Measurements from ENCODE around the gene FAM168B. TPM values are rescaled to one million over a fixed set of nuclear protein-coding genes. Genes with fewer than 3 reads are reported as not detected.

FAM168B gene
- total RNA-seq, 1 donor from 2014 or later: 90.5 TPM

DNA sequence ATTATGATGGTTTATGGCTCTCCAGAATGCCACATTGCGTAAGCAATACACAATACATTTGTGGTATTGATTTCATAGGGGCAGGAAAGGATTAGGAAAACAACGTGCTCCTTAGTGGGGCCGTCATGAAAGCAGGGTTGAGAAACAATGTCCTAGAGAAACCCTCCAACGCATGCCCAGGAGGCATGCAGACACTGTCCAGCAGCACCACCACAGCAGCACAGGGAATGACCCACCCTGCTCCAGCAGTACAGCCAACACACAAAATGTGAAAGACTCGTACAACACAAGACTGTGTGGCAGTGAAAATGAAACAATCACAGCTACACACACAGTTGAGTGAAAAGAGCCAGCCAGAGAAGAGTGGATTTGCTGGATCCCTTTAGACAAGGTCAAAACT, 66.3 kb downstream of the FAM168B start:
- DNase-seq (ENCODE audit: low spot score): no peak

DNA sequence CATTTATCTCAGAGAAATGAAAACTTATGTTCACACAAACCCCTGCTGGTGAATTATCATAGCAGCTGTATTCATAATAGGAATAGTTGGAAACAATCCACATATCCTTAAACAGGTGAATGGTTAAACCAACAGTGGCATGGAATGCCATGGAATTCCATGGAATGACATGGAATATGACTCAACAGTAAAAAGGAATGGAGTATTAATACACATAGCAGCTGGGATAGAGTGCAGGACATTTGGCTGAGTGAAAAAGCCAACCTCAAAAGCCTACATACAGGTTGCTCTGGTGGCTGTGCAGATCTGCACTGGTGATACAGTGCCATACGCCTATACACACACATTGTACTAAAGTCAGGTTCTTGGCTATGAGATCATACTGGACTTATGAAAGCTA, 69.5 kb downstream of the FAM168B start:
- DNase-seq (ENCODE audit: low spot score): no peak

DNA sequence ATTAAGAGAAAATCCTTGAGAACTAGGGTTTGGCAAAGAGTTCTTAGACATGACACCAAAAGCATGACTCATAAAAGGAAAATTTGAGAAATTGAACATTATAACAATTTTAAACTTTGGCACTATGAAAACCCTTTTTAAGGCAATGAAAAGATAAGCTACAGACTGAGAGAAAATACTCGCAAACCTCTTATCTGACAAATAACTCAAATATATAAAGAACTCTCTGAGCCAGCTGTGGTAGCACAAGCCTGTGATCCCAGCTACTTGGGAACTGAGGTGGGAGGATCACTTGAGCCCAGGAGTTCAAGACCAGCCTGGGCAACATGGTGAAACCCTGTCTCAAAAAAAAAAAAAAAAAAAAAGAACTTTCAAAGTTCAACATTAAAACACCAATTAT, 70.5 kb downstream of the FAM168B start:
- DNase-seq (ENCODE audit: low spot score): no peak

DNA sequence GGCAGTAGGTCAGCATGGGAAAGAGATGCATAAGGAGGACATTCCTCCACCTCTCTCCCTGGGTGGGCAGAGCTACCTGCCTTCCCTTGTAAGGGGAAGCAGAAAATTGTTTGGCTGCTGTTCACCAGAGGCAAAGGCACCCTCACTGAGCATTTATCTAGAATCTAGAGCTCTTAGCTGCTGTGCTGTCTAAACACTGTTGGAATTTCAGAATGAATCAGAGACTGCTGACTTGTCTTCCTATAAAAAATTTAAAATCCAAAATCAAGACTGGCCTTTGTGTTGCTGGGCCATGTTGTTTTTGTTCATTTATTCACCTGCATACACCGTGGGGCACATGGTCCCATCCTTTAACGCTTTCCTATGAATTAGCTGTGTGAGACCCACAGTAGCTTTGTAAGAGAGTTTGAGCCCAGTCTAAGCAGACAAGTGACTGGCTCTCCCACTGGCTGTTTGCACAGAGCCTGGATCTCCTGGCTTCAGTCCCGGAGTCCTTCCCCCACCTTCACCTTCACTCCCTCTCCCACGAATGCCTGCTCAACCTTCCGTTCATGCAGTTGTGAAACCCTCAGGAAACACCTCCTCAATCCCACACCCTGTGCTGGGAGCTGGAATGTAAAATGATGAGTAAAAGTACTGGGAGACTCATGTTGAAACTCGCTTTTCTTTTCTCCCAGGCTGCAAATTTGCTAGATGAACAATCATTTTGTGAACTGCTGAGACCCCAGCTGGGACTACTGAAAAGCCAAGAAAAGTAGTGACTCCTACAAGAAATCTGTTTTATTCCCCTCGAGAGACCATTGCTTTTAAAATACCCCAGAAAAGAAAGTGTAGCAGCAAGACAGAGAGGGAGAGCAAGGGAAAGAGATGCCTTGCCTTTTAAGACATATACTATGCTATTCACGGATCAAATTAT, 76.2 kb downstream of the FAM168B start:
- DNase-seq (ENCODE audit: low spot score): no peak

DNA sequence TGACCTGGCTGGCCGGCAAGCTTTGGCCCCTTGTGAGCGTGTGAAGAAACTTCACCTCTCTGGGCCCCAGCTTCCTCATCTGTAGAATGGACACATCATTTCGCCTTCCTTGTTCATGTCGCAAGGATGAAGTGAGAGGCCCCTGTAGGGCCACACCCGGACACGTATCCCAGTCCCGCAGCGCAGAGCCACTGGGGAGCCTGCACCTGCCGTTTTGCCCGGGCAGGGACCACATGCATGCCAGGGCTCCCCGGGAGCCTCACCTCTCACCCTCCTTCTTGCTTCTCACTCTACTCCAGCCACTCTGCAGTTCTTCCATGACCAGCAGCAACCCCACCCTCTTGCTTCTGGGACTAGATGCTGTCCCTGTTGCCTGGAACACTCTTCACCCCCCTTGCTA, 77.5 kb downstream of the FAM168B start:
- DNase-seq (ENCODE audit: low spot score): no peak

DNA sequence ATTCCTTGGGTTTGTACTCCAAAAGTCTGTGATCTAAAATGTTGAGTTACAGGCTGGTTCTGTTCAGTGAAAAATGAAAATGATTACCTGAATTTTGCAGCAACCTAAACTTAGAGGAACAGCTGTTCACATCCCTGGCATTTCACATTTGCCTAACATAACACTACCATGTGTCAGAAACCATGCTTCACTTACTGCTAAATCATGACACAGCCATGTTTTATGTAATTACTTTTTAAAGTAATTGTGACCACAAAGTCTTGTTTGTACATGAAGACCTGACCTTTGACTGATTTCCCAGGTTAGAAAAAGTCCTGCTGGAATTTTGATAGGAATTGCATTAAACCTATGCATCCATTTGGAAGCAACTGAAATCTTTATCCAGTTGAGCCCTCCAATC, 79.1 kb downstream of the FAM168B start:
- no peak for DNase-seq (ENCODE audit: low spot score)

DNA sequence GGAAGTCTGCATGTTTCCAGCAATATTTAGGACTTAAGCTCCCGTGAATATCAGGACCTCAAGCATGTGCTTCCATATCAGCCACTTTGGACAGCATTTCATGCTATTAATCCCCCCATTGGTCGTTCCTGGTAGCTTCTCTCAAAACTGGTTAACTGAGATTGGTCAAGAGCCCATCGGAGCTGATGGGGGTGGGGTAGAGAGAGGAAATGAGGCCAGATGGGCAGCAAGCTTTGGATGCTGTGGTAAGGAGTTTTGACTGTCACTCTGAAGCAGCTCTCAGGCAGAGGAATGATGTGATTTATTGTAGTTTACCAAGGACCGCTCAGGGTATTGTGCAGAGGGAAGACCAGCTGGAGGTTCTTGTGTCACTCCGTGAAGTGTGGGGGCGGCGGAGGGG, 81.8 kb downstream of the FAM168B start:
- DNase-seq (ENCODE audit: low spot score): no peak

DNA sequence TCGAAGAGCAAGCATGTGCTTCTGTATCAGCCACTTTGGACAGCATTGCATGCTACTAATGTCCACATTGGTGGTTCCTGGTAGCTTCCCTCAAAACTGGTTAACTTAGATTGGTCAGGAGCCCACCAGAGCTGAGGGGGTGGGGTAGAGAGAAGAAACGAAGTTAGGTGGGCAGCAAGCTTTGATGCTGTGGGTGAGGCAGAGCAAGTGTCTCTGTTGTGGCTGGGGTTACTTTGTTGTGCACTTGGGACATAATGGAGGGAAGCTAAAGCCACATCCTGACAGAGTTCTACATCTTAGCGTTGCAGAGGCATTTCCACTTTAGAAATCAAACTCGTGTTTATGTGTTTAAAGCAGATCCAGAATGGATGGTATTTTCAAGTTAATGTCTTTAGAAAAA, 82.7 kb downstream of the FAM168B start:
- no peak for DNase-seq (ENCODE audit: low spot score)

DNA sequence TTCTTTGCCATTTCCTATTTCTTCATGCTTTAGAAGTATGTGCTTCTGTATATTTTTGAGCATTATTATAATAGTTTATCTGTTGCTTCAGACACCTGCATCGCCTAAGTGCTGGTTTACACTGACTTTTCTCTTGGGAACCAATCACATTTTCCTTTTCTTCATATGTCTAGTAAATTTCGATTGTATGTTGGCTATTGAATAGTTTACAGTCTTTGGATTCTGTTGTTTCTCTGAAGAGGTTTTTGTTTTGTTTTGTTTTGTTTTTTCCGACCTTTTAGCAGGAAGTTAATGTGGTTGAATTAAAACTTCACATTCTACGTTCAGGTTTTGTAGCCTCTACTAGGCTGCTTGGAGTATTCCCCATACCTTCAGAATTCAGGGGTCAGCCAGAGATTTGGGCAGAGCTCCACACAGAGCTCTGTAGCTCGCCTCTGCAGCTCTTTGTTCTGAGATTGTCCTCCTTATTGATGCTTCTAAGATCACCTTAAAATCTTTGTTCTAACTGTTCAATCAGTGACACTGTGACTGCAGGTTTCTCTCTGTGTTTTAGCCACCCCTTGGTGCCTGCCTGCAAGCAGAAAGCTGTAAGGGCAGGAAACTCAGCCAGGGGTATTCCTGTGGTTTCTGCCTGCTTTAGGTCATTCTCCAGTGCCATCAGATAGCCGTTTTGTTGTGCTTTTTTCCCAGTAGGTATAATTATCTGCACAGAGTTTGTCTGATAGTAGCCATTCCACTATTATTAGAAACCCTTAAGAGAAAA, 83.4 kb downstream of the FAM168B start:
- no peak for DNase-seq (ENCODE audit: low spot score)

DNA sequence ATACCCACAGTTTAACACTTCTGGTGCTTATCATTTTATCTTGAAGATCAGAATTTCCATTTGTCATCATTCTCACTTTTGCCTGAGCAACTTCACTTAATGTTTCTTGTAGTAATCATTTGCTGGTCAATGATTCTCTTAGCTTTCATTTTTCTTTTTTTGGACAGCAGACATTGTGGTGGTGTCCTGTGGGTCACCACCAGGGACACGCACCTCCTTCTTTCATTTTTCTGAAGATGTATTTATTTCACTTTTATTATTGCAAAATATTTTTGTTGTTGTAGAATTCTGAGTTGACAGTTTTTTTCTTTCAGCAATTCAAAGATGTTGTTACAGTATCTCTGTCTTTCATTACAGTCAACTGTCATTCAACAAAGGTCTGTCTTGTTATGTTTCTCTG, 84.3 kb downstream of the FAM168B start:
- no peak for DNase-seq (ENCODE audit: low spot score)

DNA sequence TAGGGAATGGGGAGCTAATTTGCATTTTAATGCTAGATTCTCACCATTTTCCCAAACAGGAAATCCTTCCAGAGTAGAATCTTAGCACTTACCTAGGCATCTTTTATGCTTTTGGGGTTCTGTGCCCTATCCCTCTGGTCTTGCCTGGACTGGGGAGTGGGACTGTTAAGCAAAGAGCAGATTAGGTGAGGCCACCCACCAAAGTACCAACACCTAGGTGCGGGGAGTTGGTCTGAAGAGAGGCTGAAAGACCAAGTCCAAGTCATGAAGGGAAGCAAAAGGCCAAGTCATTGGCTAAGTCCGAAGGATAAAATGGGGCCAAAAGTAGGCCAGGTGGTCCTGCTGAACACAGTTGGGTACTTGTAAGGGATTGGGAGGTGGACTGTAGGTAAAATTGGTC, 86.7 kb downstream of the FAM168B start:
- DNase-seq (ENCODE audit: low spot score): no peak

DNA sequence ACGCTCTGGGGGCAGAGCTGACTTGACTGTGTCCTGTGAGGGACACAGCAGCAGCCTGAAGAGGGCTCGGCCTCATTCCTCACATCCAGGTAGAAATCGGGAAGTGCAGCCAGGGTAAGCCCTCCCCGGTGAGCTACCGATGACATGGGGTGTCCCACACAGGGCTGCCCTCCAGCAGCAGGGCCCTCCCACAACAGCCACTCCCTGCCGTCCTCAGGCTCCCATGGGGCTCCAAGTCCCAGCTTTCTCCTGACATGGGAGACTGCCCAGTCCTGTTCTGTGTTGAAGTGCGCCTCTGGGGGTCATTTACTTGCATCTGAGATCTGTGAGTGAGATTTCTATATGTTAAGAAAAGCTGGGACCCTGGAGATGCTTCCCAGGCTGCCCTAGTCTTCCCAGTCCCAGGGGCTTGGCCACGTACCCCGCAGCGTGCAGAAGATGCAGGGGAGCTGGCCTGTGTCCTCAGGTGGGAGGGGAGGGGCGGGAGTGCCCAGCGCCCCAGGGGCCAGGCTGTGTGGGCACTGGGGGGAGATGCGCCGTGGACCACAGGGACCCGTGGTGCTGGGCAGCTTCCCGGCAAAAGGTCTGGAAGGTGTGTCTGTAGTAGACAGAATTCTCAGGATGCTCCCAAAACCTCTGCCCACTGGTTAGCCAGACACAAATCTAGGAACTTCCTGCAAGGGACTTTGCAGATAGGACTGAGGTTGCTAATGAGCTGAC, 87.9 kb downstream of the FAM168B start:
- DNase-seq (ENCODE audit: low spot score): no peak

DNA sequence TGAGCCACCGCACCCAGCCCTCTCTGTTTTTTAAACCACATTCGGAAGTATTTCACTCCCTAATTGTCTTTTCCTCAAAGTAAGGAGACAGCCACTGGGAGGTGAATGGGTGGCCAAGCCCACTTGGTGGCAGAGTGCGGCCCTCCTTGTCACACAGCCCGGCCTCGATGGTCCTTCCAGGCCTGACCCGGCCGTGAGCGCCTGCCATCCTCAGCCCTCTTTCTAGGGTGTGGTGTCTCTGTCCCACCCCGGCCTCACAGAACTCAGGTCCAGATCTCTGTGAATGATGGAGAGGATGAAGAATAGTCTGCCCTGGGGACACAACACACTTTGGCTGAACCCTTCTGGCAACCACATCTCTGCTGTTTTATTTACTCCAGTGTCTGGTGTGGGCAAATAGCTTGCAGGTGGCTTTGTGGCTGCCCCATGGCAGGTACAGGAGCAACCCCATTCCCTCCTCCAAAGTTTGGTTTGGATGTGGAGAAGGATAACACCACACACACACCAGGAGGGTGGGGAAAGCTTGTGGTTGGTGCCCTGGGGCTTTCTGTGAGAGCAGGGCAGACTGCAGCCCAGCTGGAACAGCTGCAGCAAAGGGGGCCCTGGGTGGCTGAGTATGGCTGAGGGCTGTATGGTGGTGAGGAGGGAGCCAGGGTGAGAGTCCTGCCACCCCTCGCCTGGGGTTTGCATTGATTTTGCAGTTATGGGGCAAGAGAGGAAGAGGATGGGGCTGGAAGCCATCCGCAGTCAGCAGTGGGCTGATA, 88.6 kb downstream of the FAM168B start:
- DNase-seq (ENCODE audit: low spot score): no peak

DNA sequence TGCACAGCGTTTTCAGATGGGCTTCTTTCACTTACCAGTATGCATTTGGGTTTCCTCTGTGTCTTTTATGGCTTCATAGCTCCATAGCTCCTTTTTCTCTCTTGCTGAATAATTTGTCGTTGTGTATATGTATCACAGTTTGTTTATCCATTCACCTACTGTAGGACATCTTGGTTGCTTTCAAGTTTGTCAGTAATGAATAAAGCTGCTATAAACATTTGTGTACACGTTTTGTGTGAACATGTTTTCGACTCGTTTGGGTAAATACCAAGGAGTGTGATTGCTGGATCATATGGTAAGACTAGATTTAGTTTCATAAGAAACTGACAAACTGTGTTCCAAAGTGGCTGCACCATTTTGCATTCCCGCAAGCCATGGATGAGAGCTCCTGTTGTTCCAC, 94.7 kb downstream of the FAM168B start:
- DNase-seq (ENCODE audit: low spot score): no peak

Other genes with a start within 250 kb of the FAM168B start
- 71.4 TPM for gene PLEKHB2, start 11.9 kb upstream of the FAM168B start, total RNA-seq
- 0.14 TPM for gene POTEE, start 116.1 kb upstream of the FAM168B start, total RNA-seq

Data from mucosa of gallbladder (tissue), 1 donor.